Measurements from ENCODE around the gene PGD.
A peak's percentile ranks its signal among the peaks of the same experiment; 100 is the strongest.

GRCh38 chr1:10398278-10398733 lies 558 bp upstream of the PGD start:
- TF ChIP-seq GLIS3 (CRISPR knock-in tag; IDR thresholded peaks at IDR 0.05) (no peak), PATZ1 (CRISPR knock-in tag; IDR thresholded peaks at IDR 0.05; ENCODE audit: borderline replicate concordance) (no peak), ZFP30 (CRISPR knock-in tag; IDR thresholded peaks at IDR 0.05) (no peak), CREB5 (CRISPR knock-in tag; IDR thresholded peaks at IDR 0.05; ENCODE audit: low read depth) (no peak), PPARA (CRISPR knock-in tag; IDR thresholded peaks at IDR 0.05; ENCODE audit: borderline replicate concordance) (no peak), POU6F1 (CRISPR knock-in tag; IDR thresholded peaks at IDR 0.05; ENCODE audit: borderline replicate concordance, low read depth) (no peak), ARNTL (CRISPR knock-in tag; IDR thresholded peaks at IDR 0.05; ENCODE audit: borderline replicate concordance, low read depth) (no peak), SNAI2 (CRISPR knock-in tag; IDR thresholded peaks at IDR 0.05) (no peak), ZFP3 (CRISPR knock-in tag; IDR thresholded peaks at IDR 0.05) (no peak), ZC3H10 (CRISPR knock-in tag; IDR thresholded peaks at IDR 0.05) (no peak), CSRNP3 (CRISPR knock-in tag; IDR thresholded peaks at IDR 0.05) (no peak), TSHZ2 (CRISPR knock-in tag; IDR thresholded peaks at IDR 0.05) (0 out of 2 replicates have a peak, but pooled peaks have one; percentile 17), ISL1 (CRISPR knock-in tag; IDR thresholded peaks at IDR 0.05) (no peak), RARB (CRISPR knock-in tag; IDR thresholded peaks at IDR 0.05) (no peak)
